ENCODE measurements around the gene PPDPF.

DNA sequence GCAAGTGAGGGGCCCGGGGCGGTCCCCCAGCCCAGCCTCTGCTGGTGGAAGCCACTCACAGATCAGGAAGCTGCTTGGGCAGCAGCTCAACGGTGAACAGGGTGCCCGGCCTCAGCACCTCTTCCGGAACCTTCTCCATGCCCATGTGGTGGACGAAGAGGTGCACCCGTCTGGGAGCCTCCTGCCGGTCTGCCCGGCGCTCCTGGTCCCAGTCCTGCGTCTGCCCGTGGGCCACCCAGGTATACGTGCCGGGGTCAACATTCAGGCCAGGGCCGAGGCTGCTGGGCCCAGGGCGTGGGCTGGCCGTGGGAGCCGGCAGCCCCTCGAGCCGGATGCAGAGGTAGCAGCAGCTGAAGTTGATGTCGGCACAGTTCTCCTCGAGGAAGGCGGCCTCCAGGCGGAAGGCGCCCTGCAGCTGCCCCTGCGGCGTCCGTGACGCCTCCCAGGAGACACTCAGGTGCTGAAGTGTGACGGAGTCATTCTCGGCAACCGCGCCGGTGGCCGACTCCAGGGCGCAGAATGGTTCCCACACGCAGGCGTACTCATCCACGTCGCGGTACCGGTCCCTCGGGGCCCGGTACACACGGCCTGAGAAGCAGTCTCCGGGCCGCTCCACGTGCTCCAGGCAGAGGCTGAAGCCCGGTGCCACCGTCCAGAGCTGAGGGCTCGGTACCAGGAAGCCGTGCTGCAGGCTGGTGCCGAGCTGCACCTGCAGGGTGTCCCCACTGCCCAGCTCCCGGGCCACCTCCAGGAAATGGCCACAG, 42.1 kb downstream of the PPDPF start:
- TF ChIP-seq, protein P1, sequence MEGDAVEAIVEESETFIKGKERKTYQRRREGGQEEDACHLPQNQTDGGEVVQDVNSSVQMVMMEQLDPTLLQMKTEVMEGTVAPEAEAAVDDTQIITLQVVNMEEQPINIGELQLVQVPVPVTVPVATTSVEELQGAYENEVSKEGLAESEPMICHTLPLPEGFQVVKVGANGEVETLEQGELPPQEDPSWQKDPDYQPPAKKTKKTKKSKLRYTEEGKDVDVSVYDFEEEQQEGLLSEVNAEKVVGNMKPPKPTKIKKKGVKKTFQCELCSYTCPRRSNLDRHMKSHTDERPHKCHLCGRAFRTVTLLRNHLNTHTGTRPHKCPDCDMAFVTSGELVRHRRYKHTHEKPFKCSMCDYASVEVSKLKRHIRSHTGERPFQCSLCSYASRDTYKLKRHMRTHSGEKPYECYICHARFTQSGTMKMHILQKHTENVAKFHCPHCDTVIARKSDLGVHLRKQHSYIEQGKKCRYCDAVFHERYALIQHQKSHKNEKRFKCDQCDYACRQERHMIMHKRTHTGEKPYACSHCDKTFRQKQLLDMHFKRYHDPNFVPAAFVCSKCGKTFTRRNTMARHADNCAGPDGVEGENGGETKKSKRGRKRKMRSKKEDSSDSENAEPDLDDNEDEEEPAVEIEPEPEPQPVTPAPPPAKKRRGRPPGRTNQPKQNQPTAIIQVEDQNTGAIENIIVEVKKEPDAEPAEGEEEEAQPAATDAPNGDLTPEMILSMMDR (IDR thresholded peaks at IDR 0.05): no peak
- TF ChIP-seq POLR2A (IDR thresholded peaks at IDR 0.05): no peak
